GM21381 (cell line): ENCODE results near the gene MIER1.
"Not testable (repeated sequence)": the region's sequence is repeated elsewhere in the genome, so short reads cannot be mapped to it uniquely, and the experiment has no call there.

ENCODE experiments used
- ATAC-seq: cut with Tn5 transposase; IDR thresholded peaks from one replicate; pipeline ENCODE4 v1.9.1; 2021; ENCODE audit warnings: mild to moderate bottlenecking, moderate library complexity; ENCODE audit not compliant: unreplicated experiment

MIER1 gene

GRCh38 chr1:66937529-66938234 is 12.9 kb downstream of the MIER1 start:
- ATAC-seq = no peak

GRCh38 chr1:66938613-66939012 is 13.8 kb downstream of the MIER1 start:
- no peak for ATAC-seq

DNA sequence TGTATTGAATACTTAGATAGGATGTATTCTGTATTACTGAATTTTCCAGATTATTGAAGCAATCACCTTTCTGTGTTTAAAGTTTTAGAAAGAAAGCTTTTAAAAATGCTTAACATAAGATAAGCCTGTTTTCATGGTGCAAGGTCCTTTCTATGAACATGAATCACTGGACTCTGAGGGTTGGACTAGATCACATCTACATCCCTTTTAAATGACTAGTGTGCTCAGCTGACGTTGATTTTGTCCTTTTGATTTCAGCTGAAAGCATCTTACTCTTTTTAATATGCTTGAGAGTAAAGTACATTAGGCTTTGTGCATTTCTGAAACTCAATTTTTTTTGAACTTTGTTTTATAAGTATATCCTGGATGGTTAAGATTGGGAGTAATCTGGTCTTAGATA is 16.2 kb downstream of the MIER1 start:
- ATAC-seq = no peak

- ATAC-seq = no peak
Observed at GRCh38 chr1:66943361-66943969, 18.7 kb downstream of the MIER1 start.

GRCh38 chr1:66944330-66945274 is 19.8 kb downstream of the MIER1 start:
- ATAC-seq = no peak

- ATAC-seq = no peak
Observed at GRCh38 chr1:66945316-66945715, 20.5 kb downstream of the MIER1 start.

DNA sequence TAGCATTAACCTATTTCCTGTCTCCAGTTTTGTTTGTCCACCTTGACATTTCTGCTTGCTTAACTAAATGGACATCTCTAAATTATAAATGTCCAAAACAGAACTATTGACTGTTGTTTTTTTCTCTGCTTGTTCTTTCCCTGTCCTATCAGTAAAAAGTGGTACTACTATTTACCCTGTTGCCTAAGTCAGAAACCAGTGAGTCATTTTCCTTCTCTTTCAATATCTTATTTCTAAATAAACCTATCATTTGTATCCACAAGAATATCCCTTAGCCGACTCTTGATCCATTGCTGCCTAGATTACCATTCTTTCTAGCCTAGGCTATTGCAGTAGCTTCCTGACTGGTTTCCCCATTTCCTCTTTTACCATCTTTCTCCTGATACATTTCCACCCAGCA is 22.5 kb downstream of the MIER1 start:
- no peak for ATAC-seq

DNA sequence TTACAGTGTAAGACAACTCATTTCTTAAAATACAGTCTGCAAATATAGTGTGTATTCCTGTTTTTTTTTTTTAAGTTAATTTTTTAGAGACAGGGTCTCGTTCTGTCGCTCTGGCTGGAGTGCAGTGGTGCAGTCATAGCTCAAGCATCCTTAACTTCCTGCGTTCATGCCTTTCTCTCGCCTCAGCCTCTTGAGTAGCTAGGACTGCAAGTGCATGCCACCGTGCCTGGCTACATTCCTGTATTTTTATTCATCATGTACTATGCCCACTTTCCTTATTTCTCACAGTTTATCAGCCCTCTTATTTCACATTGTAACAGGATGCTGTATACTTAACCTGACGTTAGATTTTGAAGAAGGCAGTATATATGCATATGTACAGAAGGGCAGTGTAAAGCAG is 26.7 kb downstream of the MIER1 start:
- ATAC-seq = no peak

DNA sequence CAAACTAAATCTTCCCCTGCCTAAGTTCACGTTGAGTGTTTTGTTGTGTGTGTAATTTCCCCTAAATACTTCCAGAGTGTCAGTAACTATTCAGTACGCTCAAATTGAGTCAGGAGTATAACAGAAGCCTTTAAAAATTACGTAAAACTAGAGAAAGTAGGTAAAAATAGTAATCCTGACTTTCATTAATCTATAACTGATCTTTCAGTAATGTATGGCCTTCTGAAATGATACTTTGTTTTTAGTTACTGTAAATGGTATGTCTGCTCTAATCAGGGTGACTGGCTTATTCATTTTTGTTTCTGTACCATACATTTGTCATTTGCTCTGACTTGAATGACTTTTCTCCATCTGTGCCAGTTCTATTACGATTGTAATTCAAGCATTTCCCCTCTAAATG is 29.4 kb downstream of the MIER1 start:
- ATAC-seq = peak; percentile 88

GRCh38 chr1:66957938-66958337 is 33.1 kb downstream of the MIER1 start:
- no peak for ATAC-seq

DNA sequence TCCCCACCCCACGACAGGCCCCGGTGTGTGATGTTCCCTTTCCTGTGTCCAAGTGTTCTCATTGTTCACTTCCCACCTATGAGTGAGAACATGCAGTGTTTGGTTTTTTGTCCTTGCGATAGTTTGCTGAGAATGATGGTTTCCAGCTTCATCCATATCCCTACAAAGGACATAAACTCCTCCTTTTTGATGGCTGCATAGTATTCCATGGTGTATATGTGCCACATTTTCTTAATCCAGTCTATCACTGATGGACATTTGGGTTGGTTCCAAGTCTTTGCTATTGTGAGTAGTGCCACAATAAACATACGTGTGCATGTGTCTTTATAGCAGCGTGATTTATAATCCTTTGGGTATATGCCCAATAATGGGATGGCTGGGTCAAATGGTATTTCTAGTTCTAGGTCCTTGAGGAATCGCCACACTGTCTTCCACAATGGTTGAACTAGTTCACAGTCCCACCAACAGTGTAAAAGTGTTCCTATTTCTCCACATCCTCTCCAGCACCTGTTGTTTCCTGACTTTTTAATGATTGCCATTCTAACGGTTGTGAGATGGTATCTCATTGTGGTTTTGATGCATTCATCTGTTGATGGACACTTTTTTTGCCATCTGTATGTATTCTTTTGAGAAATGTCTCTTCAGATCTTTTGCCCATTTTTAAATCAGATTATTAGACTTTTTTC is 41.5 kb downstream of the MIER1 start:
- not testable (repeated sequence) for ATAC-seq

DNA sequence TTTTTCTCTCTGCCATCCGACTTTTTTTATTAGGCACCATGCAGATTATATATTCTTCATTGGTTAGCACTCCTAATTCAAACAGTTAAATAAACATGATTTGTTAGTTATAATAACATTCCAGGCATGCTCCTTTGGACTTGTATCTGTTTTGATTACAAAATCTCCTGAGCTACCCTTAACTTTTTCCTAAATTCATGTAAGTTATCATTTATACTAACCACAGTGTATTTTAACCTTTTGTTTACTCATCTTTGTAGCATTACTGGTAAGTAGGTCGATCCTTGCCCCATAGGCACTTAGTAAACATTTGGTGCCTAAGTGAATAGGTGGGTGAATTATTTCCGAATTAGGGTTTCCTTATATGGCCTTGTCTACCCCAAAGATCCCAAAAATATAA is 43.8 kb downstream of the MIER1 start:
- no peak for ATAC-seq

DNA sequence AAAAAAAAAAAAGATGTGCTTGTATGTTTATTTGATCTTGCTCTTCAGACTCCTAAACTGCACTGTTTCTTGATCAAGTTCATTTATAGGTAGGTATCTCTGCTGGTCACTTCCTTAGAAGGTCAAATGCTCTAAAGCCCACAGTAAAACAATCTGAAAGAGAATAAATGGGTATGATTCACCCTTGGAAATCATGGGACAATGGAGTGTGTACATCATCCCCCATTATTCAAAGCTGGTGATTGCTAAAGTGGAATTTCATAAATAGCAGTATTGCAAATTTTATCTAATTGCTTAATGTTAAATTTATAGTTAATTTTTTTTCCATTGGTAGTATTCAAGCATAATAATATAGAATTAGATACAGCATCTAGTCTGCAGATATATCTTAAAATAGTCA is 53.4 kb downstream of the MIER1 start:
- no peak for ATAC-seq

DNA sequence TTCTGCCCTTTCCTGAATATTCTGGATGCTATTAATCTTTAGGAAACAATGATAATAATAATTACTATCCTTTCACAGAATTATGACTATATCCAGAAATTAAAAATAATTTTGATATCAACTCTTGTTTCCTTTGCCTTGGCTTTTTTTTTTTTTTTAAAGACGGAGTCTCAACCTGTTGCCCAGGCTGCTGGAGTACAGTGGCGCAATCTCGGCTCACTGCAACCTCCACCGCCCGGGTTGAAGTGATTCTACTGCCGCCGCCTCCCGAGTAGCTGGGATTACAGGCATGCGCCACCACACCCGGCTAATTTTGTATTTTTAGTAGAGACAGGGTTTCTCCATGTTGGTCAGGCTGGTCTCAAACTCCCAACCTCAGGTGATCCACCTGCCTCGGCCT is 54.8 kb downstream of the MIER1 start:
- not testable (repeated sequence) for ATAC-seq

DNA sequence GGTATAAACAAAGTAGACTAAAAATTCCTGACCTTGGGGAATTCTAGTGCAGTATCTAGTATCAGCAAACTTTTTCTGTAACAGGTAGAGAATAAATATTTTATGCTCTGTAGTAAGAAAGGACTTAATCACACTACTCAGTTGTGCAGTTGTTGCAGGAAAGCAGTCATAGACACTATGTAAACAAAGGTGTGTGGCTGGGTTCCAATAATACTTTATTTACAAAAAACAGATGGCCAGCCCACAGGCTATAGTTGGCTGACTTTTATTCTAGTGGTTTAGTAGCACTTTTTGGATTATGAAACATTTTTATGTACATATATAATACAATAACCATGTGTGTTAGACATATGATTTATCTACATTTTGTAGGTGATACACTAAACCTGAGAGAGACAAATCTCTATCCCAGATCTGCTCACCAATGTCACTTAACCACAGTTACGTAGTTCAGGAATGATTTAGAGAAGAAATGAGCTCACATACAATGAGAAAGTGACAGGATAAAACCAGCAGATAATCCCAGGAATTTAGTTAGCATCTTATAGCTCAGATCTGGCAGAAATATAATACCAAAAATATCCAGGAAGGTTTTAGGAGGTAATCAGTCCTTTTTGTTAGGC is 56.1 kb downstream of the MIER1 start:
- no peak for ATAC-seq

DNA sequence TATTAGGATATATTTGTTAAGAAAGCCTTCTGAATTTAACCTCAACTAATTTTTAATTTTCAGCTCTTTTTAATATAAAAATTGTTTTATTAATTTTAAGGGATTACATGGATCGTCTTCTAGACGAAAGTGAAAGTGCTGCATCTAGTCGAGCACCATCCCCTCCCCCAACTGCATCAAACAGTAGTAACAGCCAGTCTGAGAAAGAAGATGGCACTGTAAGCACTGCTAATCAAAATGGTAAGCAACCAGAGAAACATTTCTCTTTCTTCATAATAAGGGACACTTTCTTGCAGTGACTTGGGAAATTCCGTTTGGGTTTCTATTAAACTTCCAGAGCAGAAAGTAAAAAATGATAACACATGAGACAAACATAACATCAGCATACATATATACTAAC is 56.9 kb downstream of the MIER1 start:
- ATAC-seq = no peak

GRCh38 chr1:66982561-66983260 is 57.9 kb downstream of the MIER1 start:
- peak; percentile 62 for ATAC-seq

- peak; percentile 90 for ATAC-seq
Observed at GRCh38 chr1:66984491-66984890, 59.7 kb downstream of the MIER1 start.

GRCh38 chr1:66985835-66986234 is 61.0 kb downstream of the MIER1 start:
- no peak for ATAC-seq

DNA sequence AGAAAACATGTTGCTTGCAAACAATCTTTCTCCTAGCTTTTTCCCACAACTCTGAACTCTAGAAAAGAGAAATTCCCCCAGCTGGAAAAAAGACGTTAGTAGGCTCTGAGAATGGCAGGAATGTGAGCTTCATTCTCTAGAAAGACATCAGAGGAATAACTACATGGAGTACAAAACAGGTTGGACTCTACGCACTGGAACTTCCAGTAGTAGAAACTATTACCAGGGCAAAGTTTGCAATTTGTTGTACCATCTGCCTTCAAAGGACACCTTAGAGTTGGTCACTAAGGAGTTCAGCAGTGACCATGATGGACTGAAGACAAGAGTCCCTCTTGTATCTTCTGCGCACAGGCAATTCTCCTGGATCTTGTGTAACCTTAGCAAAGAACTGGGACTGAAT is 68.3 kb downstream of the MIER1 start:
- ATAC-seq = no peak
